SKM-1 (cell line): Measurements from ENCODE around the gene CHTF8.
"Not testable (repeated sequence)": the region's sequence is repeated elsewhere in the genome, so short reads cannot be mapped to it uniquely, and the experiment has no call there.

ENCODE experiments used
- DNase-seq: peaks from one replicate; lab custom pipeline; 2025; ENCODE audit not compliant: unreplicated experiment; lab: John Stamatoyannopoulos, UW

CHTF8 gene, protein sequence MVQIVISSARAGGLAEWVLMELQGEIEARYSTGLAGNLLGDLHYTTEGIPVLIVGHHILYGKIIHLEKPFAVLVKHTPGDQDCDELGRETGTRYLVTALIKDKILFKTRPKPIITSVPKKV

DNA sequence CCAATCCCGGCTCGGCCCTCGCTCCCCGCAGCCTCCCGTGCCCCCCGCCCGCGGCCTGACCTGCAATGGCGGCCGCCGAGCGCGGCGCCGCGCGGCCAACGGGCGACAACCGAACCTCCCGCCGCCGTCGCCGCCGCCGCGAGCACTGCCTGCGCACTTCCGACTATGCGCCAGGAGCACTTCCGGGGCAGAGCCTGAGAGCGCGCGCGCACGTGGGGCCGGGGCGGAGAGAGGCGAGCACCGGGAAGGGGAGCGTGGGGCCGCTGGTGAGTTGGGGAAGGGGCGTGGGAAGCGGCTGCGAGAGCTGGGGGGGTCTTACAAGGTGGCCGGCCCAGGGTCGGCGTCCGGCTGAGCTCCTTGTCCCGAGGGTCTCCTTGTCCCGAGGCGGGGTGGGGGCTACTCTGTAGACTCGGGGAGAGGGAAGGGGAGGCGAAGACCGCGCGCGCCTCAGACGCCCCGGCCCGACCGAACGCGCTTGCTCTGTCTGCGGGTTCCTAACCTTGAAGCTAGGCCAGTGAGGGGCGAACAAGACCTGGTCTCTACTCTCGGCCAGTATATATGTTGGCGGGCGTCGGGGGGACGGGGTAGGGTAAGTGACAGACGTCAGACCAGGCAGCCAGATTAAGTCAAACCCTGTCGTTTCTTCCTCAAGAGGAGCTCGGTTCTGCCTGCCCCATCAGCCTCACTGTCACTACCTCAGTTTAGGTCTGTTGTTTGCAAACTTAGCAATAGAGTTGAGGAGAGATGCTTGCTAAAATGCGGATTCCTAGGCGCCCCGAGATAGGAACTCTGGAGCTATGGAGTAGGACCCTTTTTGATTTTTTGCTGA lies at the start of gene CHTF8, which contains the start of gene UTP4:
Gene CHTF8, minus strand, starts transcription at position 165 of the 829 bp plus-strand sequence. CDS start 11,130 bp downstream, outside the sequence.
Gene UTP4, plus strand, starts transcription at position 226 of the 829 bp plus-strand sequence. CDS start 811 bp downstream, outside the sequence.
- DNase-seq, result peak; percentile 47

DNA sequence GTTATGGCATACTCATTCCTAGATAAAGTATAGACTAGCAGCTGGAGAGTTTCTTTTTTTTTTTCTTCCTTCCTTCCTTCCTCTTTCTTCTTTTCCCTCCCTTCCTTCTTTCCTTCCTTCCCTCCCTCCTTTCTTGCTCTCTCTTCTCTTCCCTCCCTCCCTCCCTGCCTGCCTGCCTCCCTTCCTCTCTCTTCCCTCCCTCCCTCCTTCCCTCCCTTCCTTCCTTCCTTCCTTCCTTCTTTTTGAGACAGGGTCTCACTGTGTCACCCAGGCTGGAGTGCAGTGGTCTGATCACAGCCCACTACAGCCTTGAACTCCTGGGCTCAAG lies 47.6 kb upstream of the CHTF8 start:
- no peak for DNase-seq

DNA sequence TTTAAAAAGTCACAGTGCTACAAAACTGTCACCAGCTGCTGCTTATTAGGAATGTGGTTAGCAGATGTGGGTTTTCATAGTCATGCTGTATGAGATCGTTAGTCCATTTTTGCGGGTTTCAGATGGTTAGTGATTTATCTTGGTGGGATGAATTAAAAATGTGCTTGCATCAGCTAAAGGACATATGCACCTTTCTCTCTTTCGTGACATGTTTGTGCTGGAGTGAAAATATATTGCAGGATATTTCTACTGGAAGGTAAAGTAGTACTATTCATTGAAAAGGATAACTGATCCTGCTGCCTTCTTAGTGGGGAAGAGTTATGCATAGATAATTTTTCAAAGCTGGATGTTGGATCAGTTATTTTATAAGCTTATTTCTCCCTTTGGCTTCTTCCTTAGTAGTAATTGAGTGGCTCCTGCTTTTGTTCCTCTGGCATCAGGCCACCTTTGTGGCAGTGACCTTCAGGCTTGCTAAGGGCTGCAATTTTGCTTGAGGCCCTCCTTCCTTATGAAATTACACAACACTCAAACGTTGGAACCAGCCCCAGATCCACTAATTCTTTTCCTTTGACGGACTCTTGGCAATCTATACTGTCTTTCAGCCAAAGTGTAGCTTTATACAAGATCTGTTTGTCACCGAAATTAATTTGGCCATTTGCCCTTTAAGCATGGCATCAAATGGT lies 47.1 kb upstream of the CHTF8 start:
- DNase-seq, result no peak

DNA sequence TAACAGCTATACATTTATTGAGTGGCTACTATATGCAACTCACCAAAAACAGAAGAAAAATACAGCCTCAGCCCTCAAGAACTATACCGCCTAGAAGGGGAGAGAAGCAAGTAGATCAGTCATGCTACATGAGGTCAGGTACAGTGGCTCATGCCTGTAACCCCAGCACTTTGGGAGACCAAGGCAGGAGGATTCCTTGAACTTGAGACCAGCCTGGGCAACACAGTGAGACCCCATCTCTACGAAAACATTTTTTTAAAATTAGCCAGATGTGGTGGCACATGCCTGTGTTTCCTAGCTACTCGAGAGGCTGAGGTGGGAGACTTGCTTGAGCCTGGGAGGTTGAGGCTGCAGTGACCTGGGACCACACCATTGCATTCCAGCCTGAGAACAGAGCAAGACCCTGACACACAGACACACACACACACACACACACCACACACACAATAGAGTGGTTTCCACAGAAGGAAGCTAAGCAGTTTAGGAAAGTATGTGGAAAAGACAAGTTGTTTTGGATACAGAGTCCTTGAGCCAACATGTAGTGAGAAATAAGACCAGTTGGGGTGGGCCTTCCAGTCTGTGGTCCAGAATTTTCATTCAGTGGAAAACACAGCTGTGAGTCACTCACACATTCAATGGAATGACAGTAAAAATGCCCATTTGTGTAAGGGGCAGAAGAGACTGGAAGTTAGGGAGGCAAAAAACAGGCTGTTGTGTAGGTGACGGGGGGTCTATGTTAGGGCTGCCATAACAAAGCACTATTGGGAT lies 43.8 kb upstream of the CHTF8 start:
- DNase-seq, result no peak

DNA sequence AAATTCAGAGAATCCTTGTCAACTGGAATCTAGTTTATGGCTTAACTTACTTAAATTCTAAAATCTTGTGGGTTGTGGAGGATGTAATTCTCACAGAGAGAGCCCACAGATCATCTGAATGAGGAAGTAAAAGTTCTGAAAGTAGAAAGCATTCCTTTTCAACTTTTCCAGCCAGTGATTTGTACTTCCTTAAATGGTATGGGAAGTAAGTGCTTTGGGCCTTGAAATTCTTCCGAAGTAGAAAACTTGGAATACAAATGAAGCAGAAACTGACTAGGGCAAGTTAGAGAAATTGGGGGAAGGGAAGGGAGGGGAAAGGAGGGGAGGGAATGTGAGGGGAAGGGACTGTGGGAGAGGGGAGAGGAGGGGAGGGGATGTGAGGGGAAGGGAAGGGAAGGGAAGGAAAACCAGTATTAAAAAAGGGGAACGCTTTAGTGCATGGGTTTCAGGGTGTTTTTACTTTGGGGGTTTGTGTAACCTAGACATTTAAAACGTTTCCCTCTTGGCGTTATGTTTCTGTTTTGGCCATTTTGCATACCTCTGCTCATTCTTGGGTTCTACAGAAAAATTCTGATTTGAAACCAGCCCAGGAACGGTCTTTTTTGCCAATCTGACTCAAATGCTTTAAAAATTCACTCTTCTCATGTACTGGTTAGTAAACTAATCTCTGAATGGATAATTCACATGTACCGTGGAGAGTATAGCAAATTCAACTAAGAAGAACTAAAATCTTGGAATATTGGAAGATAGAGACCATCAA lies 39.1 kb upstream of the CHTF8 start:
- DNase-seq, result no peak

DNA sequence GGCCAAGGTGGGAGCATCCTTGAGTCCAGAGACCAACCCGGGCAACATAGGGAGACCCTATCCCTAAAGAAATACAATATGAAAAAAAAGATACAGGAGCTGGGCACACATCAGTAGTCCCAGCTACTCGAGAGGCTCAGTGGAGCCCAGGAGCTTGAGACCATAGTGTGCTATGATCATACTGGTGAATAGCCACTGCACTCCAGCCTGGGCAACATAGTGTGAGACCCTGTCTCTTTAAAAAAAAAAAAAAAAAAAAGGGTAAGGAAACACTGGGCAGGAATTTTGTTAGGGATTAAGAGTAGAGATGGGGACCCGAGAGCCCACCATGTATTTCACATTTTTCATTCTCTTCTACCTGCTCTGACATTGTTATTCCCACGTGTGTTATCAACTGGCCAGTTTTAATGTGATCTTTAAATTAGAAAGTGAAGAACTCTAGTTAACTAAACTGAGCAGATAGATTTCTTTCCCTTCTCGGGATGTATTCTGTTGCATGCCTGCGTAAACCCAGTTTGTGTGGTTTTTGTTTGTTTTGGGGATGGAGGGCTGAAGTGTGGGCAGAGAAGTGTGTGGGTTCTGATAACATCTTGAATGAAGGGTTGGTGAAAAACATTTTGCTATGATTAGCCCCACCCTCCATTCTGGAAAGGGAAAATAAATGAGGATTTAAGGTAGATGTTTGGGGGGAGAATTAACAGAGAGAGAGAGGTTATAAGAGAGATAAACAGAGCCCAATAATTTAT lies 37.4 kb upstream of the CHTF8 start:
- DNase-seq, result no peak

DNA sequence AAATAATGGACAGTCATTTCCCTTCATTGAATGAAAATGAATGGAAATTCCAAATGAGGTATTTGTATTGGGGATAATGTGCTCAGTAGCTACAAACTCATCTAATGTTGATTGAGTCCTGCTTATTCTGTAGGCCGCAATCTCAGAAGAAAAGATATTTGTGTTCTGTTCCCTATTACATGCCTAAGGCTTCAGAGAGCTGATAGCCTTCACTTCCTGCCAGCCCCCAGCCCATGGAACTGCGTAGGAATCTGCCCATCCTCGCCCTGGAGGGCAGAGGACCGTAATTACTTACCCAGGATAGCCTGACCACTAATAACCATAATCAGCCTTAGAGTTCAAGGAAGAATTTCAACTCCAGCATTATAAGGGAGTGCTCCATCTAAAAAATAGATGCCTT lies 36.7 kb upstream of the CHTF8 start:
- no peak for DNase-seq

DNA sequence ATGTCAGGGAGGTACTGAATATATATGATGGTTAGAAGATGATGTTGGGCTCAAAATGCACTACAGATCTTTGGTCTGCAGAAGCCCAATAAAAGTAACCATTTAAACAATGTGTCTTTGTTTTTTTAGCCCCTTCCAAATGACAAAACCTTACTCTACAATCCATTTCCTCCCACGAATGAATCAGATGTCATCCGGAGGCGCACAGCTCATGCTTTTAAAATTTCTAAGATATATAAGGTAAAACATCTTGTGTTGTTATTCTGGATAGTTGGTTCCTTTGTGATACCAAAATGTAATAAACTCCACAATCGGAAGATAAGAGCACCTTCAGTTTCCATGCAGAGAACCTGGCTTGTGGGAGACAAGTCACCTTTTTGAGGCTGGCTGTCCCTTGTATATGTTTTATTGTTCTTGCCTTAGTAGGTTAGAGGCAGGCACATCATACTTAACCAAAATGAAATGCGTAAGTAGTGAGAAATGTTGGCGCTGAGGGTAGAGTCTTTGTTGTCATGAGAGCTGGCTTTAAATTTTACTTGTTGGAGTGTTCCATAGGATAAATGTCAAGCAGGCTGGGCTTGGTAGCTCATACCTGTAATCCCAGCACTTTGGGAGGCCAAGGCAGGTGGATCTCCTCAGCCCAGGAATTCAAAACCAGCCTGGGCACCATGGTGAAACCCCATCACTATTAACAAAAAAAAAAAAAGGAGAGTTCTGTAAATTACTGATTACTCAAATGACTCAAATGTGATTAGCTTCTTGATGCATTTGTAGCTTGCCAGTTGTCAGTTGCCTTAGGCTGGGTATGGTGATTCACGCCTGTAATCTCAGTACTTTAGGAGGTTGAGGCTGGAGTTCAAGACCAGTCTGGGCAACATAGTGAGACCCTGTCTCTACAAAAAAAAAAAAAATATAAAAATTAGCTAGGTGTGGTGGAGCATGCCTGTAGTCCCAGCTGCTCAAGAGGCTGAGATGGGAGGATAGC lies 34.9 kb upstream of the CHTF8 start:
- DNase-seq, result no peak

DNA sequence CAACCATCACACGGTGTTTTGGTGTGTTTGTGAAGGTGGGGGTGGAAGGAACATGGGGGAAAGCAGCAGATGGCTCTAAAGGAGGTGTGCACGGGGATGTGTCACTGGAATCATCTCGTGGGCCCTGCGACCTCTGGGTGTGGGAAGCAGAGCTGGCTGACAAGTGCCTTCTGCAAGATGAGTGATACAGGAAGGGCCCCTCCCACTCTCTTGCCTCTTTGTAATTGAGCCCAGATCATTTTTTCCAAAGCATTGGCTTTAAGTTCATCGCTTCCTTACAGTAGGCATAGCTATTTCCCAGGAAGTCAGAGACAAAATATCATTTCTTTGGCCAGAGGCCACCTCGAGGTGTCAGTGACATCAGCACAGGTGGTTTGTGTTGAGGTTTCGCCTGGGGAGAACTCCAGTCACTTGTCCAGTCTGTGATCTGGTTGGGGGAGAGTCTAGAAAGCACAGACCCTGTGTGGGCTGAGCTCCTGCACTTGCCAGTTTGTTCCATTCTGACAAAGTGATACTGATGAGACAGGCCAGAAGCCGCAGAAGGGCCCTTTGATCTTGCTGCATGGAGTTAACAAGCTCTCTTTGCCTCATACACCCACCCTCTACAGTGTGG lies 33.9 kb upstream of the CHTF8 start:
- DNase-seq, result no peak

DNA sequence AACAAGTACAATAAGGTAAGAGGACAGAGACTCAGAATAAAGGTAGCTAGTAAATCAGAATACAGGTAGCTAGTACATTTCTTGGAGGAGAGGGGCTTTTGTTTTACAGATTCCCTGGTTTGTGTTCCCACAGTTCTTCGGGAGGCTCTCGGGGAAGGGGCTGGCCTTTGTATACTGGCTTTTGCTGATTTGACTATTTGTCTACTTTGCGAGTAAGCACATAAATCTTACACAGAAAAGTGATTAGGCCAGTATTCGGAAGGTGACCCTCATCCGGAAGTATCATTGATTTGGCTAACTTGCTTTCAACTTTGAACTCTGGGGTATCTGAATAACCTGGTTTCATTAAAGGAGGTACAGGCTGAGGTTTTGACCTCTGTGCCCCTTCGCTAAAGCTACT lies 33.2 kb upstream of the CHTF8 start:
- DNase-seq, result no peak

DNA sequence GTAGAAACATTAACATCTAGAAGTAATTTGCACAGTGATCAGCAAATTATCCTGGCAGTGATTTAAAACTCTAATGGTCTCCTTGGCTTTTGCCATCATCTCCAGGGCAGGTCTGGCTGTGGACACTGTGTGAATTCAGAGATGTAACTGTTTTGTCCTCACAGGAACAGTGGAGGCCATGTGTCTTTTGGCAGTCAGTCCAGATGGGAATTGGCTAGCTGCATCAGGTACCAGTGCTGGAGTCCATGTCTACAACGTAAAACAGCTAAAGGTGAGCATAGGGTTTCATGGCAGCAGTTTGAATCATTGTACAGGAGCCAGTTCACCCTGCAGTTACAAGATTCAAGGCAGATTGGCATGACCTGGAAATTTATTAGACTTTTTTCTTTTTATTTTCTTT lies 27.8 kb upstream of the CHTF8 start:
- no peak for DNase-seq

DNA sequence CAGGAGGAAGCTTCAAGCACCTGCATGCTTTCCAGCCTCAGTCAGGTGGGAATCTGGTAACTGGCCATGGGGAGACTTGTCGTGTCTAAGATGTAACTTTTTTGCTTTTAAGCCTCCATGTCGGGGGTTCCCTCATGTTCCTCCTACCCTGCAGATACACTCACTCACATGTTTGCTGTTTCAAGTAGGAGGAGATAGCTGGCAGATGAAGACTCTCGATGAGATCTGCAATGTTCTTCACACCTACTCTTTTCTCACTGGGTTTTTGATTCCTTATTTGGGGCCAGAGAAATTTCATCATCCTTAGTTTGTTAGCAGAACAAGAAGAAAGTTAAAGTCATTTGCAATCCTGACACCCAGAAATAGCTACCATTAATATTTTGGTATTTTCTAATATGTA lies 24.8 kb upstream of the CHTF8 start:
- DNase-seq, result no peak

DNA sequence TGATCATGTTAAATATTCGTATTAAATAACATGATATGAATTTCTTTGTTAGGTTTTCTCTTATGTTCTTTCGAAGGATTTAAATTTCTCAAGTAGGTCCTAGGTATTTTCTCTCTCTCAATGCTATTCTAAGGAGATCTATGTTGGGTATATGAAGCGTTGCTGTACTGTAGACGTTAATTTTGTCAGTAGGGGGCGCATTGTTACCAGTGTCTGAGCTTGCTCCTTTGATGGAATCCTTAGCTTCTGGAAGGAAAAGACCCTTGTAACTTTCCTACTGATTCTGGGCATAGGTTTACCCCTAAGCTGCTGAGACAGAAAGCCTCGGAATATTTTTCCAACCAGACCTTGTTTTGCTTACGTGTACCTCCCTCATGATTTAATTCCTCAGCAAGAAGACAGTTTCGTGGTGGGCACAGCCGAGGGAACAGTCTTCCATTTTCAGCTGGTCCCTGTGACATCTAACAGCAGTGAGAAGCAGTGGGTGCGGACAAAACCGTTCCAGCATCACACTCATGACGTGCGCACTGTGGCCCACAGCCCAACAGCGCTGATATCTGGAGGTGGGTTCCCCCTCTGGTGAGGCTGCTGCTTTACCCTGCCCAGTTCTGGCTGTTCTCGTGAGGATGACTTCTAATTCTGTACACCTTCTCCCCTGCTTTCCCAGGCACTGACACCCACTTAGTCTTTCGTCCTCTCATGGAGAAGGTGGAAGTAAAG lies 17.9 kb upstream of the CHTF8 start:
- peak; percentile 47 for DNase-seq

DNA sequence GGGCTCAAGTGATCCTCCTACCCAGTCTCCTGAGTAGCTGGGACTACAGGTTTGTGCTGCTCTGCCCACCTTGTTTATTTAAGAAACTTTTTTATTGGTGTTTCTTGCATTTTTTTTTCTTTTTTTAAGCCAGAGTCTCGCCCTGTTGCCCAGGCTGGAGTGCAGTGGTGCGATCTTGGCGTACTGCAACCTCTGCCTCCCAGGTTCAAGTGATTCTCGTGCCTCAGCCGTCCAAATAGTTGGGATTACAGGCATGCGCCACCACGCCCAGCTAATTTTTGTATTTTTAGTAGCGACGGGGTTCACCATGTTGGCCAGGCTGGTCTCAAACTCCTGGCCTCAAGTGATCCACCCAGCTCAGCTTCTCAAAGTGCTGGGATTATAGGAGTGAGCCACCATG lies 17.2 kb upstream of the CHTF8 start:
- not testable (repeated sequence) for DNase-seq

DNA sequence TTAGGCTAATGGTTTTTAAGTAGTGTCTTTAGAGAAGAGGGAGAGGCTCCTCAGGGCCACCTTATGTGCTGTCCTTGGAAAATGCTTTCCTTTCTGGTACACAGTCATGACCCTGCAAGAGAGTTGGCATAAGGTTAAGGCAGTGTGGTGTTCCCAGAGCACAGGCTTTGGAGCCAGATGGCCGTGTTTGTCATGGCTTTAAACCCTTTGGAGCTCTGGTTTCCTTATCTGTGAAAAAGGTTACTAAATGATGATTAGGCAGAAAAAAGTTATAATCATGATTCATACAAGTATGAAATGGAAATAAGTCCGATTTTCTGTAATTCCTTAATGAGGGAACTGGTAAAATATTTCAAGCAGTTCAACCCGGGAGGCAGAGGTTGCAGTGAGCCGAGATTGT lies 13.3 kb upstream of the CHTF8 start:
- DNase-seq, result no peak

DNA sequence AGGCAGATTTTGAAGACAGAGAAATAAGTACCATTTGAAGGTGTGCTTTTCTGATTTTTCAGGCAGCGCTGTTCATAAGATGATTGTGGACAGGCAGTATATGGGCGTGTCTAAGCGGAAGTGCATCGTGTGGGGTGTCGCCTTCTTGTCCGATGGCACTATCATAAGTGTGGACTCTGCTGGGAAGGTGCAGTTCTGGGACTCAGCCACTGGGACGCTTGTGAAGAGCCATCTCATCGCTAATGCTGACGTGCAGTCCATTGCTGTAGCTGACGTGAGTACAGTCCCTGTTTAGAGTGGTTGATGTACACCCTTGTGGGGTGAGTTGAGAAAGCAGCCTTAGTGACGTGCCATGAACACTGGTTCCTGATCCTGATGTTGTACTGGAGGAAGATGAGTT lies 10.7 kb upstream of the CHTF8 start:
- DNase-seq, result no peak

DNA sequence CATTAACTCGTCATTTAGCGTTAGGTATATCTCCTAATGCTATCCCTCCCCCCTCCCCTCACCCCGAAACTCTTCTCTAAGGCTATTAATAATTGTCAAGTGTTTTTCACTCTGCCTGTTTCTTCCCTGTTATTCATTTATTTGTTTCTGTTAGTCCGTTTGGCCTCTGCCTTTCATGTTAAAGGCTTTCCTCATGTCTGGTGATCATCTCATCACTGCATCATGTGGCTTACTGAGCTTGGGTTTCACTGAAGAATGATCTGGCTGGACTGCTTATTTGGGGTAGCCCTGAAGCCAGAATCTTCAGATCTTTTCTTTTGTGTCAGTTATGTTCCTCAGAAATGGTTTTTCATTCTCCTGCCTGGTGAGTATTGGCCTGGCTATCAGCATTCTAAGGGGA lies 9.5 kb upstream of the CHTF8 start:
- DNase-seq, result no peak

DNA sequence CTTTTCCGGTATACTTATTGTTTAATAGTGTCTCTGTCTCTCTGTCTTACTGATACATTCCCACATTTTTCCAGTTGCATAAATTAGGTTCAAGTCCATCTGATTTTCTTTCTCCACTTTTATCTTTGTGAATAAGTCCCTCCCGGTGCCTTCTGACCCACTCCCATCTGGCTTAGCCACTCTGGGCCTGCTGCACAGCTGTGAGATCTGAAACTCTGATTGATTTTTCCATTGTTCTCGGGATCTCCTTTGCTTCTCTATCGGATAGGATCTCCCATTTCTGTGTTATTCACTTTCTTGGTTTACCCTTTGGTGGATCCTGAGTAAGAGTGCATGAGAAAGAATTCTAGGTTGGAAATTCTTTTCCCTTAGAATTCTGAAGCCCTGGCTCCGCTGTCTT lies 8.6 kb upstream of the CHTF8 start:
- DNase-seq, result no peak
